B cell (primary cell): ENCODE results near the gene IL7R.

Experiments used
- CTCF ChIP-seq: fragments of 200-600 bp; IDR thresholded peaks from one replicate; pipeline ENCODE4 v1.8.0; 2022; ENCODE audit warnings: antibody characterized with exemption, mild to moderate bottlenecking
- EZH2 ChIP-seq: IDR thresholded peaks from 2 replicates; pipeline ENCODE4 v1.6.1; 2012; ENCODE audit warnings: borderline replicate concordance, low read depth, mild to moderate bottlenecking, moderate library complexity, low read length; ENCODE audit not compliant: insufficient read depth, poor library complexity, severe bottlenecking

DNA sequence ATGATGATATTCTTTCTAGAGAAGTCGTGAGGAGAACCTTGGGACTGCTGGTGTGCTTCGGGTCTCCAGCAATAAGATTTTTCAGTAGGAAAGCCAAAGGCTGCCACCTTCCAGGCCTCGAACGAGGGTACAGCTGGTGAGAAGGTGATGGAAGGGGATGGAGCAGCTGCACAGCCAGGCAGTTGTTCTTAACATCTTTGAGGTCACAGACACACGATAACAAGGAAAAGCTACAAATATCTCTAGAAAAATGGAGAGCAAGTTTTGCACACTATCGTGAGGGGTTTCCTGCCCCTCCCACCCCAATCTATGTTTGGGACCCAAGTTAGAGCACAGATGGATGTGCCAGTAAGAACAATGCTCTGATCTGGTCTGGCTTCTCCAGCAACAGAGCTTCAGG lies 6.8 kb upstream of the IL7R start:
- TF ChIP-seq CTCF (no peak), EZH2 (no peak)
